GM23338 (cell line): ENCODE data around the gene WTIP. TPM values are rescaled to one million over a fixed set of nuclear protein-coding genes. Genes with fewer than 3 reads are reported as not detected.

ENCODE experiments used
- ATAC-seq: fragments of 200-7000 bp; cut with Tn5 transposase; 3 replicates; pipeline ENCODE4 v1.9.1; 2020
- DNase-seq: peaks from one replicate; pipeline ENCODE4 v3.0.0-alpha.2; 2015; ENCODE audit warnings: low spot score
- H2AFZ ChIP-seq: fragments of 200-600 bp; sonication (generic); 2 replicates; pipeline ENCODE4 v1.8.0; 2016; ENCODE audit warnings: antibody characterized with exemption, mild to moderate bottlenecking, moderate library complexity
- H3F3A ChIP-seq: fragments of 200-600 bp; sonication (generic); replicated peaks from 2 replicates; pipeline ENCODE4 v1.8.0; 2017; ENCODE audit warnings: antibody characterized with exemption, mixed run types, low read depth
- H3K27ac ChIP-seq: fragments of 200-600 bp; sonication (generic); 2 replicates; pipeline ENCODE4 v1.6.1; 2016; ENCODE audit warnings: low read depth
- H3K27me3 ChIP-seq: fragments of 200-600 bp; sonication (generic); 2 replicates; pipeline ENCODE4 v1.8.0; 2016; ENCODE audit warnings: mild to moderate bottlenecking, mixed run types, moderate library complexity; ENCODE audit not compliant: insufficient read depth
- H3K36me3 ChIP-seq: fragments of 200-600 bp; sonication (generic); 2 replicates; pipeline ENCODE4 v1.8.0; 2016; ENCODE audit warnings: mild to moderate bottlenecking; ENCODE audit not compliant: insufficient read depth
- H3K4me1 ChIP-seq: fragments of 200-600 bp; sonication (generic); 2 replicates; pipeline ENCODE4 v1.8.0; 2016; ENCODE audit warnings: mild to moderate bottlenecking, moderate library complexity; ENCODE audit not compliant: insufficient read depth
- H3K4me2 ChIP-seq: fragments of 200-600 bp; sonication (generic); 2 replicates; pipeline ENCODE4 v1.7.1; 2017; ENCODE audit warnings: mixed run types
- H3K4me3 ChIP-seq: fragments of 200-600 bp; sonication (generic); 2 replicates; pipeline ENCODE4 v1.6.1; 2016; ENCODE audit warnings: mixed run types
- H3K79me2 ChIP-seq: fragments of 200-600 bp; sonication (generic); replicated peaks from 2 replicates; pipeline ENCODE4 v1.8.0; 2017; ENCODE audit warnings: mild to moderate bottlenecking; ENCODE audit not compliant: insufficient read depth
- H3K9me2 ChIP-seq: fragments of 200-600 bp; sonication (generic); 2 replicates; pipeline ENCODE4 v1.8.0; 2017; ENCODE audit not compliant: insufficient read depth
- H4K20me1 ChIP-seq: fragments of 200-600 bp; sonication (generic); replicated peaks from 2 replicates; pipeline ENCODE4 v1.8.0; 2017; ENCODE audit warnings: mild to moderate bottlenecking; ENCODE audit not compliant: insufficient read depth
- H3K27ac Mint-ChIP-seq: 2 replicates; pipeline ENCODE4 v1.8.0; 2020; ENCODE audit warnings: inconsistent platforms, mild to moderate bottlenecking, moderate library complexity, mixed read lengths
- H3K27me3 Mint-ChIP-seq: 3 replicates; pipeline ENCODE4 v1.8.0; 2022; ENCODE audit warnings: low read depth, mild to moderate bottlenecking, moderate library complexity, mixed read lengths, inconsistent platforms; ENCODE audit not compliant: insufficient read depth, poor library complexity
- H3K36me3 Mint-ChIP-seq: 3 replicates; pipeline ENCODE4 v1.8.0; 2021; ENCODE audit warnings: low read depth, mild to moderate bottlenecking, inconsistent platforms, moderate library complexity, mixed read lengths
- H3K4me1 Mint-ChIP-seq: 3 replicates; pipeline ENCODE4 v1.8.0; 2020; ENCODE audit warnings: mild to moderate bottlenecking, inconsistent platforms, mixed read lengths
- H3K4me3 Mint-ChIP-seq: 3 replicates; pipeline ENCODE4 v1.8.0; 2021; ENCODE audit warnings: moderate library complexity, mild to moderate bottlenecking, inconsistent platforms, mixed read lengths
- H3K9me3 Mint-ChIP-seq: 3 replicates; pipeline ENCODE4 v1.8.0; 2020; ENCODE audit warnings: moderate library complexity, mild to moderate bottlenecking, inconsistent platforms, mixed read lengths
- CREB1 ChIP-seq: fragments of 250-450 bp; sonication (Bioruptor Pico); IDR thresholded peaks from 2 replicates; pipeline ENCODE4 v1.5.0; 2020; ENCODE audit warnings: low read depth, mild to moderate bottlenecking, moderate library complexity
- STAT1 ChIP-seq: IDR thresholded peaks from one replicate; pipeline ENCODE4 v1.6.1; 2016; ENCODE audit warnings: antibody characterized with exemption; ENCODE audit not compliant: unreplicated experiment
- ZNF331 ChIP-seq: fragments of 250-450 bp; sonication (Bioruptor Pico); IDR thresholded peaks from 2 replicates; pipeline ENCODE4 v1.5.0; 2020; ENCODE audit warnings: low read depth, mild to moderate bottlenecking, moderate library complexity
- ZNF462 ChIP-seq: fragments of 250-450 bp; sonication (Bioruptor Pico); IDR thresholded peaks from 2 replicates; pipeline ENCODE4 v1.5.0; 2020; ENCODE audit warnings: mild to moderate bottlenecking, moderate library complexity
- polyA plus RNA-seq: library from polyadenylated mRNA; unstranded; fragments of >200 nt; fragmentation: Nextera tagmentation; extraction: Ambion mirVana; gene quantifications from 2 replicates; pipeline ENCODE4 v1.2.1, GENCODE V29; 2016
- total RNA-seq: library from RNA; depleted of rRNA; stranded (reverse); fragments of >200 nt; shearing (Covaris generic); gene quantifications from 2 replicates; pipeline ENCODE4 v1.2.3, GENCODE V29; 2014

Gene WTIP
- total and polyA plus RNA-seq, 2 experiments from 2014 or later: 0.47 to 8.9 TPM

DNA sequence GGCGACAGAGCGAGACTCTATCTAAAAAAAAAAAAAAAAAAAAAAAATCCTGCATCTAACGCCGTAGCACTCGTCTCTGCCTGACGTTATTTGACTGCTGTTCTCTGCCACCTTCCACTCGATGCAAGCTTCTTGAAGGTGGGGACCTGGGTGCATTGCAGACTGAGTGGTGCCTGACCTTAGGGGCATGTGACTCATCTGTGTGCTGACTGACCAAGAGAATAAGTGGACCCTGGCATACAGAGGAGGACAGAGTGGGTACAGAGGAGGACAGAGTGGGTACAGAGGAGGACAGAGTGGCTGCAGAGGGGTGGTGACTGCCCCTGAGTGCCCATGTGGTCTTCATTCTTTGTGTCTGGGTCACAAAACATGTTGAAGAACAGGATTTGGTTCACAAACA, 7.6 kb downstream of the WTIP start (continued):
- TF ChIP-seq ZNF331 (CRISPR knock-in tag): no peak
- TF ChIP-seq ZNF462 (CRISPR knock-in tag): no peak
- TF ChIP-seq CREB1 (CRISPR knock-in tag): no peak

DNA sequence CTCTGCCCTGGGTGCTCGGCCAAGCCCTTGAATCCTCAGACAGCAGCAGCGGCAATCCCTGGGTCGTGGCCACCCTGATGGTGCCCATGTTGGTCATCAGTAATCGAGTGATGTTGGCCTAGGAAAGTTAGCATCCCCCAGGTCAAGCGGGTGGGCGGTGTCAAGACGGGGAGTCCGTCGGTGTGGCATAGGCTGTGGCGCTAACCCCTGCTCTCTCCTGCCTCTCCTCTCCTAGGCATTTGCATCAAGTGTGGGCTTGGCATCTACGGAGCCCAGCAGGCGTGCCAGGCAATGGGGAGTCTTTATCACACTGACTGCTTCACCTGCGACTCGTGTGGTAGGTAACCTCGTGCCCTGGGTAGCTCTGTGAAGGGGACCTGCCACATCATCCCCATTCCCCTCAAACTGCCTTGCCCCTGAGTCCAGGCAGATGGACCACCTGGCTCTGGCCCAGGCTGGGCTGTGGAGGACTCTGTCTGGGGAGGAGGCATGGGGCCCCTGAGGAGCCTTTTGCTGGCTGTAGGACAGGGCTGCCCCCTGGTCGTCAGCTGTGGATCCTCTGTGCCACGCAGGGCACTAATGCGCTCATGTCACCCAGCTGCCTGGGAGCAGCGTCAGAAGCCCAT, 8.7 kb downstream of the WTIP start:
- Histone ChIP-seq H3K36me3 (no peaks in the 10 kb centered on the region), H3F3A (no peaks in the 10 kb centered on the region), H3K9me2 (no peaks in the 10 kb centered on the region), H3K4me1 (no peaks in the 10 kb centered on the region), H3K27me3 (no peaks in the 10 kb centered on the region), H2AFZ (no peak overlapping the region), H3K79me2 (peaks cover 4% of the 10 kb centered on the region), H3K4me2 (no peak overlapping the region), H3K4me3 (no peak overlapping the region), H4K20me1 (no peaks in the 10 kb centered on the region; the same call in 1 of the 2 replicates), H3K27ac (no peak overlapping the region)
- Mint-ChIP-seq H3K9me3 (no peaks in the 10 kb centered on the region), H3K36me3 (peaks cover 20% of the 10 kb centered on the region), H3K4me3 (no peak overlapping the region), H3K27me3 (peaks cover 5% of the 10 kb centered on the region), H3K4me1 (no peaks in the 10 kb centered on the region; the same call in 1 of the 3 replicates), H3K27ac (no peak overlapping the region)
- ATAC-seq (no peak), DNase-seq (no peak)
- TF ChIP-seq STAT1: no peak
